ENCODE results near the gene KIF26B.

Gene KIF26B

GRCh38 chr1:245538671-245539070 lies 383.9 kb downstream of the KIF26B start:
- DNase-seq: no peak

DNA sequence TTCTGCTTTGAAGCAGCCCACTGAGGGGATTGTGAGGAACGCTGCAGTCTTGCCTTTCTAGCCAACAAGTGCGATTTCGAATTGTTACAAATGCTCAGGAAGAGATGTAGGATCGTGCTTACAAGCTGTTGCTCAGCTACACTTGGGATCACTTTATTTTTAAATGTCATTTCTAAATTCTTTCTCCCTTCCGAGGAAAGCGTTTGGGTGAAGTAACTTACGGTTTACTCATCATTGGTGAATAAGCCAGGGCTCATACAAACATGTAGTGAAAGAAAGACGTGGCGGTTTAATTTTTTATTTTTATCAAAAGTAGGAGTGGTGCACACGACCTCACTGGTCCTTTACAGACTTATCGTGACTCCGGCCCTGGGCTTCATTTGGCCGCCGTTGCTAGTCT lies 386.6 kb downstream of the KIF26B start:
- no peak for DNase-seq

DNA sequence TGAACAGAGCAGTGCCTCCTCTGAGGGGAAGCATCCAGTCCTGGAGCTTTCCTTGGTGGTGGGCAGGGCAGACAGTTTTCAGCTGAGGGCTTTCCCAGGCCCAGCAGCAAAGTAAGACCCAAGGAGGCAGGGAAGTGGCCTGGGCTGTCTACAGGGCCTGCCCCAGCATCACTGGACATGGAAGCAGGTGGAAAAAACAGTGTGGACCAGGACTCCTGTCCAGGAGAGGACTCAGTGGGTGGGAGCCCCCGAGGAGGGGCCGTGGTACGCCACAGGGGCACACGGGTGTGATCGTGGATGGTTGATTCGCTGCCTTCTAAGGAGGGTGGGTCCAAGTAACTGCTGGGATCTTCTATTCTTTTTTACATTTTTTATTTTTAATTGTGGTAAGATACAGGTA lies 387.6 kb downstream of the KIF26B start:
- DNase-seq: no peak

DNA sequence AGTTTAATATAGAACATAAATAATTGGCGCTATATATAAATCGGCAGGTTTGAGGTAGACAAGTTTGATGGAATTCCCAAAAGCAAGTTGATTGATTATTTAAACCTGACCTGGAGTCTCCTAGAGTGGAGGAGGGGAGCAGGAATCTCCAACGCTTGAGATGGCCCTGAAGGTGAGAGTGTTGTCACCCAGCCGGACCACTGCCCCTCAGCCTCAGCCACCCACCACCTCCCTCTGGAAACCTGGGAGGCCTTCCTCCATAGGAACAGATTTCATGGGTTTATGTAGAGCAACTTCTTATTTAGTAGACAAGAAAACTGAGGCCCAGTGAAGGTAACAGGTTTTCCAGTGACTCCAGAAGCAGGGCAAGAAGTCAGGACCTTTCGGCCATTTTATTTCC lies 389.5 kb downstream of the KIF26B start:
- no peak for DNase-seq

DNA sequence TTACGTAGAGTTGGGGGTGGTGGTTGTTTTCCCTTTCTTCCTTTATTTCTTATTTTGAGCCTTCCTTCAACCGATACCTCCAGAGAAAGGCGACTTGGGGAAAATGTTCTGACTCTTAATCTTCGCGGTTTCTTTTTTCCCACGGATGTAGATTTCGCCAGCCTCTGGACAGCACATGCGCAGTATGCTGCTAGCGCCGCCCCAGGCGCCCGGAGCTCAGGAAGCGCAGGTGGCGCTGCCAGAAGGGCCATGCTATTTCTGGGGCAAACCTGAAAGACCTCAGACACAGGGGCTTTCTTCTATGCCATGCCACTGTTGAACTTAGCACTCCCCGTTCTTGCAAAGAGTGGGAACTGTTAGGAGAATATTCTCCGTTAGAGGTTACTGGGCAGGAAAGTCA lies 392.1 kb downstream of the KIF26B start:
- DNase-seq: no peak

DNA sequence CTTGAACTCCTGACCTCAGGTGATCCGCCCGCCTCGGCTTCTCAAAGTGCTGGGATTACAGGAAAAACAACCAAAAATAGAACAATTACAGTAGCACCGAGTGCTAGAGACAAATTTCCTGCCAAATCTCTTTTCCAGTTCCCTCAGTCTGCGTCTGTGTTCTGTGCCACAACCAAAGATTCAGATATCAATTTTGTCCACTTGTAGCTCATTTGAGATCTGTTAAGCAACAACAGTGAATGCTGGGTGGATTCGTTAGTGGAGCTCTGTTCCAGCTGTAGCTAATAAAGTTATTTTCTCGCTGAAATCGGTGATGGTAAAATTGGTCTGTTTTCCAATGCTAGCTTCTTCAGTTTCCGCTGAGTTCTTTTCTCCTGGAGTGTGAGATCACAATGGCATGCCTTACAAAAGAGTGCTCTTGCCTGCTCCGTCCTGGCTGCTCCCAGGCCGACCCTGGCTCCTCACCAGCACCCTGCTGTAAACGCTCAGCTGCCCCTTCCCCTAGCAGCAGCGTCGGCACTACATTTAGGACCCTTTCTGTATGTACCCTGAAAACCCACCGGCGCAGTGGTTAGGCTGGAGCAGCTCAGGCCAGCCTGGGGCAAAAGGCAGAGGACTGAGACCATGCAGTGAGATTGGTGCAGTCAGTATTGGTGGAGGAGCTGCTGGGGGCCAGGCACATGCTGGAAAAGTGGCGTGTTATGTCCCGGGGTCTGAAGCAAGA lies 395.4 kb downstream of the KIF26B start:
- DNase-seq: no peak

DNA sequence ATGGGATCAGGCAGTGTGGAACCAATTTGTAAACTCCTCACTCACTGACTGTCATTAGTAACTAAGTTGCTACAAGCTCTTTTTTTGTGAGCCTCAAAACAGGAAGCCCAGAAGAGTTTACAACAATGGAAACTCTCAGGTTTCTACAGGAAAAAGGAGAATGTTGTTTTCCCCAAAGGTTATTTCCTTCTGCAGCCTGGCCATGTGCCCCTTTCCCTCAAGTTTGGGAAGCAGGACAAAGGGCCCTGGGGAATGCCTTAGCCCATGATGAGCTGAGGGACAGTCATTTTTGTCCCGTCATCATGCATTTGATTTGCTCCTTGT lies 395.9 kb downstream of the KIF26B start:
- no peak for DNase-seq

DNA sequence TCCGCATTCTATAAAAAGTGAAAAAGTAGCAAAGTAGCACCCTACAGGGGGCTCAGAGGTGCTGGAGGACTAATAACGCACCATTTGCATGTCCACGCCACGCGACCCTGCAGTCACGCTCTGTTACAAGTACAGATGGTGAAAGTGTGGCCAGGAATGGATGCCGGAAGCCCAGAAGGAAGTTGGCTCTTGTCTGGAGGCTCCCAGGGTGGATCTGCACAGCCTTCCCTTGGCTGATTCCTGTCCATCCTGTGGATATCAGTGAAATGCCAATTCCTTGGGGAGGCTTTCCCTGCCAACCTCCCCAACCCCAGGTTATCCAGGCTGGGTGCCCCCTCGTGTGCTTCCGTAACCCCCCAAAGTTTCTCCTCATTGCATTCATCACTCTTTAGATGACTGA lies 396.8 kb downstream of the KIF26B start:
- DNase-seq: no peak

DNA sequence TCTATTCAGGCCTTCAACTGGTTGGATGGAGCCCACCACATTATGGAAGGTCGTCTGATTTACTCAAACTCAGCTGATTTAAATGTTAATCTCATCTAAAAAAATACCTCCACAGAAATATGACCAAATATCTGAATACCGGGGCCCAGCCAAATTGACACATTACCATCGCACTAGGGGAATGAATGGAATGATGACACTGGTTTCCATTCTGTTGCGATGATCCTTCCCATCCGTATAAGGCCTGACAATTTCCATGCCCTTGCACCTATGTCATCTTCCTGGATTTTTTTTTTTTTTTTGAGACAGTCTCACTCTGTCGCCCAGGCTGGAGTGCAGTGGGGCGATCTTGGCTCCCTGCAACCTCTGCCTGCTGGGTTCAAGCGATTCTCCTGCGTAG lies 397.5 kb downstream of the KIF26B start:
- DNase-seq: no peak

DNA sequence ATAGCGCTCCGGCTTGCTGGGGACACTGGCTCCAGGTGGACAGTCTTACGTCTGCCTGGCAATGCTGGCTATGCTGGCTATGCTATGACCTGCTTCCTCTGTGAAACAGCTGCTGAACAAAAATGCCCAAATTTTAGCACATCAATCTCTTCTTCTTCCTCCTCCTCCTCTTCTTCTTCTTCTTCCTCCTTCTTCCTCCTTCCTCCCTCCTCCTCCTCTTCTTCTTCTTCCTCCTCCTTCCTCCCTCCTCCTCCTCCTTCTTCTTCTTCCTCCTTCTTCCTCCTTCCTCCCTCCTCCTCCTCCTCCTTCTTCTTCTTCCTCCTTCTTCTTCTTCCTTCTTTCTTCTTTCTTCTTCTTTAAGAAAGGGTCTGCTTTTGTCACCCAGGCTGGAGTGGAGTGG lies 401.3 kb downstream of the KIF26B start:
- no peak for DNase-seq

DNA sequence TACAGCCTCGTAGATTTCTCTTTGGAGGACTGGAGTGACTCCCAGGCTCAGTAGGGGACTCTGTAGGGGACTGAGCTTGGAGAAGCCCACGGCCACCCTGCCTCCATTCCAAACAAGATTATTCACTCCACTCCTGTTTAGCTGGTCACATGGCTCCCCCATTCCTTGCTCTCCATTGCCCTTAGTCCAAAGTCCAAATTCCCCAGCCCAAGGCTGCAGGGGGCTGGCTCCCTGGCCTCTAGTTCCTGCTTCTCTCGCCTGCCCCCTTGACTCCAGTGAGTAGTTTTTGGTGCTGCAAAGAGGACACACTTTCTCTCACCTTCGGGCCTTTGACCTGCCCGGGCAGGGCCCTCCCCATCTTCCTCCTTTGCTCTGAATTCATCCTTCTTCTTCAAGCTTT lies 403.3 kb downstream of the KIF26B start:
- DNase-seq: no peak

DNA sequence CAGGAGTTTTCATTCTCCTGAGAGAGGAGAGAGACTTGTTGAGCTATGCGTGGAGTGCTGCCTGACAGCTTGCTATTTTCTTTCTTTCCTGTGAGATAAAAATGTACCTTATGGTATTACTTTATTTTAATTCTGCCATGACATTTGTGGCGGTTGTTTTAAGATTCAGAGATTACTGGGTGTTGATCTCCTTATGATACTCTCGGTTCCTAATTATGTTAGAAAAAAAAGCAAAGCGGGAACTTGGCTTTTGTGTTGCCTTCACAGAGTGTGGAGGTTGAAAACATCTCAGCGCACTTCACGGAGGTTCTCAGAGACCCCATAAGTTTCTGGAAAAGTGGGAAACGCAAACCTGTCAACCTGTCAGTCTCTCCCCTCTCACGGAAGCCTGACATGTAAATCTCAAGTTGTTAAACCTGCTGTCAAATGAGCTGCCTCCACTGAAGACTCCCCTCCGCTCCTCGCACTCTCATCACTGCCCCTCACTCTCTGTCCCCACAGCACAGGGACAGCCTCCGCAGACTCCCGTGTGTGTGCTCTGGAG lies 405.6 kb downstream of the KIF26B start:
- no peak for DNase-seq

- no peak for DNase-seq
These were observed 407.0 kb downstream of the KIF26B start for GRCh38 chr1:245561665-245562234.

- DNase-seq: no peak
These were observed 411.3 kb downstream of the KIF26B start for GRCh38 chr1:245566134-245566533.

DNA sequence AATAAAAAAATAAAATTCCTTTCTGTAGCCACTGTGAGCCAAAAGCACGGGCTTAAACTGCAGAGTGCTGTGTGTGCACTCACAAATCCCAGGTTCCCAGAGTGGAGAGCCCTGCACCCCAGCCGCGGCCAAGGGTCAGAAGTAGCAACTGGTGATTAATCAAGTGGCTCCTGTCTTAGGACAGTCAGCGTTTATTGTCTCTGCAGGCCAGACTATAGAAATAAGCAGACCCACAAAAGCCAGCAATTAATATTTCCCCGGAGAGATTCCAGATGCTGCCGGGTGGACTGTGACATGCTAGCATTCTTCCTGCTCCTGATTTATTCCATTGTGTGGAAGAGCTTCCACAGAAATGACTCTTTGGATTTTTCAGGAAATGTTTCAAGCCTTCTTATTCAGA lies 412.2 kb downstream of the KIF26B start:
- DNase-seq: no peak

- DNase-seq: no peak
These were observed 417.1 kb downstream of the KIF26B start for GRCh38 chr1:245571815-245572294.

DNA sequence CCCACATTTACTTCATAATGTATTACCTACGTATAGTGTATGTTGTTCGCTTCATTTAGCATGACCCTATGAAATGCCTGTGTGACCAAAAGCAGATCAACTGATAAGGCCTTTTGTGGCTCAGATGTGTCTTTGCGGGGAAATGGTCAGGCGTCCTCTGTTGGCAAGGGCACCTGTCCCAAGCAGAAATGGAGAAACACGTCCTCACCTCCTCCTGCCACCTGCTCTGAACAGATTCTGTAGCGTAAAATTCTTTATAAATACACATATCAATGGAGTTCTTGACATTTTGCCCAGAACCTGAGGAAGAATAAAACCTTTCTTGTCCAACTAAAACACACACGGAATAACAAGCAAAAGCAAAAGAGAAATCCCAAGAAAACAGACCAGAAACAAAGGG lies 417.9 kb downstream of the KIF26B start:
- DNase-seq: no peak

DNA sequence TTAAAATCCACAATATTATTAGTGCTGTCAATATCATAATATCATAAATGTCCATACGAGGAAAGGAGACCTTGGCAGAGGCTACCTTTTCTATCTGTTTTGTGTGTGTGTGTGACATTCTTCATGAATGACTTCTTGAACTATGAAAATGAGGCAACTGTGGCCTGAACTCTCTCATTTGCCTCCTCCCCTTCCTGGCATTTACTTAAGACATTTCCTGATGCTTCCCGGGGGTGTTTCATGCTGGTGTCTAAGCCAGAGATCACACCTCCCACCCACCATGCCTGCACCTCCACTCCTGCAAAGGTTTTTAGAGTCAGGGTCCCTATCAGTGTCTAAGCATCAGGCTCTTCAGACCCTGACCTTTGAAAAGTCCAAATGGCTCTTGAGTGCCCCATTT lies 420.9 kb downstream of the KIF26B start:
- no peak for DNase-seq

- no peak for DNase-seq
These were observed 421.5 kb downstream of the KIF26B start for GRCh38 chr1:245576323-245576722.

- no peak for DNase-seq
These were observed 422.7 kb downstream of the KIF26B start for GRCh38 chr1:245577191-245578157.

DNA sequence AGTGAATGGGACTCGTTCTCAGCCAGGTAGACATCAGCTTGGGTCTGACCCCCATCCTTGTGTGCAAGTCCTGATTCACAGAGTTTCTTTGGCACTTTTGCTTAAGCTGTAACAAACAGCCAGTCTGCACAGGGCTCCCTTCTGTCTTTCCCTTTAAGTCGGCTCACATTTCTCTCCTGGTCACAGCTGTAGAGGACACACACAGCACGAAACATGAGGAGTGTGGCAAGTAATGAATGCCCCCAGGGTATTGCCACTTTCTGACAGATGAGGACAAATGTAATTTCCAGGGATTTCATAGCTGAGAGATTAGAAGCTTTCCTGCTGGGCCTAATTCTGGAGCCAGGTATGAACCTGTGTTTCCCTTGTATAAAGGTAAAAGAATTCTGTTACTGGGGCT lies 423.5 kb downstream of the KIF26B start:
- DNase-seq: no peak

GRCh38 chr1:245578771-245579170 lies 424.0 kb downstream of the KIF26B start:
- DNase-seq: no peak

DNA sequence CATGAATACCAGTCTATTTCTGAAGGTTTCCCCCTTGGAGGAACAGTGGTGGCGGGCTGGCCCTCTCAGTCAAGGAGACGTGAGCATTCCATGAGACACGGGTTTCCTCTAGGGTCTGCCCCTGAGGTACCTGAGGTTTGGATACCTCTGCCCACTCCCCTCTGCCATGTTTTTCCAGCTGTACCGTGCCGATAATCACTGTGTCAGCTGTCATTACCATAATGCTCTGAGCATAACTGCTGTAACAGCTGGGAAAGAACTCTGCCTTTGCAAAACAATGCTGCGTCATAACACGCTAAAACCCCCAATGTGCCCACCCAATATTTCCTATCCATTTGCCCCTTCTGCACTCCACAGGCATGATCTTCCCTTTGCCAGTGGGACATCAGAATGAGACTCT lies 425.1 kb downstream of the KIF26B start:
- no peak for DNase-seq

GRCh38 chr1:245580651-245581050 lies 425.9 kb downstream of the KIF26B start:
- no peak for DNase-seq

Measured in CD4-positive, alpha-beta T cell treated with Interleukin-15 for 1 hour (primary cell).